ENCODE measurements around the gene NUDT3. TPM values are rescaled to one million over a fixed set of nuclear protein-coding genes. Genes with fewer than 3 reads are reported as not detected.
"Not testable (repeated sequence)": the region's sequence is repeated elsewhere in the genome, so short reads cannot be mapped to it uniquely, and the experiment has no call there.

NUDT3 gene
- total RNA-seq, 1 donor: 24.4 TPM

- no peak overlapping the region for H3K4me3 ChIP-seq (ENCODE audit: low read depth, low read length)
- peak; percentile 67 for DNase-seq (ENCODE audit: low read depth)
- no peak for TF ChIP-seq CTCF (IDR thresholded peaks at IDR 0.05; ENCODE audit: insufficient read depth, low read length)
Observed at GRCh38 chr6:34360556-34360955, 31.9 kb downstream of the NUDT3 start.

GRCh38 chr6:34359418-34360158 lies 32.9 kb downstream of the NUDT3 start:
- no peak for TF ChIP-seq CTCF (IDR thresholded peaks at IDR 0.05; ENCODE audit: insufficient read depth, low read length)
- DNase-seq (ENCODE audit: low read depth): peak; percentile 62

GRCh38 chr6:34358389-34358905 lies 34.0 kb downstream of the NUDT3 start:
- peak; percentile 57 for DNase-seq (ENCODE audit: low read depth)
- no peak overlapping the region for H3K4me3 ChIP-seq (ENCODE audit: low read depth, low read length)
- no peak for TF ChIP-seq CTCF (IDR thresholded peaks at IDR 0.05; ENCODE audit: insufficient read depth, low read length)

More at GRCh38 chr6:34359418-34360158, 32.9 kb downstream of the NUDT3 start:
- no peak overlapping the region for H3K4me3 ChIP-seq (ENCODE audit: low read depth, low read length)

- no peak for DNase-seq (ENCODE audit: low read depth)
- TF ChIP-seq CTCF (IDR thresholded peaks at IDR 0.05; ENCODE audit: insufficient read depth, low read length): no peak
- H3K4me3 ChIP-seq (ENCODE audit: low read depth, low read length): no peak overlapping the region
Observed at GRCh38 chr6:34357937-34358336, 34.5 kb downstream of the NUDT3 start.

- H3K4me3 ChIP-seq (ENCODE audit: low read depth, low read length): no peak overlapping the region
- no peak for TF ChIP-seq CTCF (IDR thresholded peaks at IDR 0.05; ENCODE audit: insufficient read depth, low read length)
- no peak for DNase-seq (ENCODE audit: low read depth)
Observed at GRCh38 chr6:34355889-34356288, 36.6 kb downstream of the NUDT3 start.

GRCh38 chr6:34354230-34354629 lies 38.2 kb downstream of the NUDT3 start:
- H3K4me3 ChIP-seq (ENCODE audit: low read depth, low read length); DNase-seq (ENCODE audit: low read depth): not testable (repeated sequence)

GRCh38 chr6:34353530-34353929 lies 38.9 kb downstream of the NUDT3 start:
- not testable (repeated sequence) for DNase-seq (ENCODE audit: low read depth); H3K4me3 ChIP-seq (ENCODE audit: low read depth, low read length)
